Measurements from ENCODE around the gene DHX35.

DHX35 gene

GRCh38 chr20:39072132-39072531, 110.0 kb downstream of the DHX35 start:
- TF ChIP-seq CTCF (IDR thresholded peaks at IDR 0.05; ENCODE audit: low read depth, low read length, missing control alignments) = no peak
- no peak overlapping the region for H3K4me3 ChIP-seq (replicated peaks; ENCODE audit: low read depth, low read length)
- no peak for DNase-seq (ENCODE audit: extremely low read depth, low read depth)

GRCh38 chr20:39072653-39073052, 110.5 kb downstream of the DHX35 start:
- no peak for DNase-seq (ENCODE audit: extremely low read depth, low read depth)
- no peak for TF ChIP-seq CTCF (IDR thresholded peaks at IDR 0.05; ENCODE audit: low read depth, low read length, missing control alignments)
- no peak overlapping the region for H3K4me3 ChIP-seq (replicated peaks; ENCODE audit: low read depth, low read length)

GRCh38 chr20:39075731-39076130, 113.6 kb downstream of the DHX35 start:
- no peak overlapping the region for H3K4me3 ChIP-seq (replicated peaks; ENCODE audit: low read depth, low read length)
- no peak for DNase-seq (ENCODE audit: extremely low read depth, low read depth)
- no peak for TF ChIP-seq CTCF (IDR thresholded peaks at IDR 0.05; ENCODE audit: low read depth, low read length, missing control alignments)

GRCh38 chr20:39076958-39077357, 114.8 kb downstream of the DHX35 start:
- no peak for TF ChIP-seq CTCF (IDR thresholded peaks at IDR 0.05; ENCODE audit: low read depth, low read length, missing control alignments)
- H3K4me3 ChIP-seq (replicated peaks; ENCODE audit: low read depth, low read length) = no peak overlapping the region
- DNase-seq (ENCODE audit: extremely low read depth, low read depth) = no peak

- no peak for TF ChIP-seq CTCF (IDR thresholded peaks at IDR 0.05; ENCODE audit: low read depth, low read length, missing control alignments)
- DNase-seq (ENCODE audit: extremely low read depth, low read depth) = no peak
- H3K4me3 ChIP-seq (replicated peaks; ENCODE audit: low read depth, low read length) = no peak overlapping the region
Measured at GRCh38 chr20:39080326-39080725, 118.2 kb downstream of the DHX35 start.

GRCh38 chr20:39081255-39081654, 119.1 kb downstream of the DHX35 start:
- TF ChIP-seq CTCF (IDR thresholded peaks at IDR 0.05; ENCODE audit: low read depth, low read length, missing control alignments) = peak; percentile 93
- DNase-seq (ENCODE audit: extremely low read depth, low read depth) = peak; percentile 52
- H3K4me3 ChIP-seq (replicated peaks; ENCODE audit: low read depth, low read length) = no peak overlapping the region

- H3K4me3 ChIP-seq (replicated peaks; ENCODE audit: low read depth, low read length) = no peak overlapping the region
- no peak for TF ChIP-seq CTCF (IDR thresholded peaks at IDR 0.05; ENCODE audit: low read depth, low read length, missing control alignments)
- no peak for DNase-seq (ENCODE audit: extremely low read depth, low read depth)
Measured at GRCh38 chr20:39082622-39083398, 120.7 kb downstream of the DHX35 start.
